ENCODE data around the gene MYH11. TPM values are rescaled to one million over a fixed set of nuclear protein-coding genes. Genes with fewer than 3 reads are reported as not detected.
A peak's percentile ranks its signal among the peaks of the same experiment; 100 is the strongest.

The MYH11 gene
- total and polyA plus RNA-seq, 2 donors (not counting 1 experiment from before 2014, with no cell fraction given) = 1.3 to 14.5 TPM

DNA sequence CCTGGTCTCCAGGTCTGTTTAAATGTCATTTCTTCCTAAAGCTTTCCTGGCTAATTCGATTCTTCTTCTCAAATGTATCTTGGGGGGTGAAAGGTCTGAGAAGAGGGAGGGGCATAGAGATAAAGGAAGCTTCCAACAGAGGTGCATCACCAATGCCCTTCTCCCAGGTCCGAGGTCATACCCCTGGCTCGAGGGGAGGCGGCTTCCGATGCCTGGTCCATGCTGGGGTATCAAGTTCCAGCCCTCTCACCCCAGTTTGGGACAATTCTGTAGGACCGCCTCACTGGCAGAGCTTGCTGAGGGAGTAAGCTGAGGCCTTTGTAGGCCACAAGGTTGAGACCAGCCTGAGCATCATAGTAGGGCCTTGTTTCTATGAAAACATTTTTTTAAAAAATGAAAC, 41.8 kb upstream of the MYH11 start:
- TF ChIP-seq, protein P1, sequence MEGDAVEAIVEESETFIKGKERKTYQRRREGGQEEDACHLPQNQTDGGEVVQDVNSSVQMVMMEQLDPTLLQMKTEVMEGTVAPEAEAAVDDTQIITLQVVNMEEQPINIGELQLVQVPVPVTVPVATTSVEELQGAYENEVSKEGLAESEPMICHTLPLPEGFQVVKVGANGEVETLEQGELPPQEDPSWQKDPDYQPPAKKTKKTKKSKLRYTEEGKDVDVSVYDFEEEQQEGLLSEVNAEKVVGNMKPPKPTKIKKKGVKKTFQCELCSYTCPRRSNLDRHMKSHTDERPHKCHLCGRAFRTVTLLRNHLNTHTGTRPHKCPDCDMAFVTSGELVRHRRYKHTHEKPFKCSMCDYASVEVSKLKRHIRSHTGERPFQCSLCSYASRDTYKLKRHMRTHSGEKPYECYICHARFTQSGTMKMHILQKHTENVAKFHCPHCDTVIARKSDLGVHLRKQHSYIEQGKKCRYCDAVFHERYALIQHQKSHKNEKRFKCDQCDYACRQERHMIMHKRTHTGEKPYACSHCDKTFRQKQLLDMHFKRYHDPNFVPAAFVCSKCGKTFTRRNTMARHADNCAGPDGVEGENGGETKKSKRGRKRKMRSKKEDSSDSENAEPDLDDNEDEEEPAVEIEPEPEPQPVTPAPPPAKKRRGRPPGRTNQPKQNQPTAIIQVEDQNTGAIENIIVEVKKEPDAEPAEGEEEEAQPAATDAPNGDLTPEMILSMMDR (conservative IDR thresholded peaks at IDR 0.05 in 1 of 2, IDR thresholded peaks at IDR 0.05 in 1 of 2; ENCODE audit: low read depth in 1 of 2, low read length in 2 of 2) = no peak
- TF ChIP-seq EZH2 (IDR thresholded peaks at IDR 0.05; ENCODE audit: low read length, missing control alignments) = no peak
- no peaks in the 10 kb centered on the region for H3K79me2 ChIP-seq (ENCODE audit: control insufficient read depth, insufficient read depth, low read length)

DNA sequence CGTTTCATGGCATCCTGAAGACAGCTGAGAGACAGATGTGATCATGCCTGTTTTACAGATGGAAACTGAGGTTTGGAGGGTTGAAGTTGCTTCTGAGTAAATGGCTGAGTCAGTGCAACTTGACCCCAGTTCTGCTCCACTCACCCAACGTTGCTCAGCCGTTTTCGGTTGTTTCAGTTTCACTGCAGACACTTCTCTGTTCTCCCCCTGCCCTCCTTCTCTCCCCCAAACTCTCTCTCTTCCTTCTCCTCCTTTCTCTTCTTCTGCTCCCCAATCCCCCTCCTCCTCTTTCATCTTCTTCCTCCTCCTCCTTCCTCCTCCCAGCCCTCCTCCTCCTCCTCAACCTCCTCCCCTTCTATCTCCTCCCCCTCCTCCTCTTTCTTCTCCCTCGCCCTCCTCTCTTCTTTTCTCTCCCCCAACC, 41.0 kb upstream of the MYH11 start:
- Histone ChIP-seq H3K27ac (ENCODE audit: insufficient read depth, low read length) (peak overlapping the region; percentile 51), H3K79me2 (ENCODE audit: control insufficient read depth, insufficient read depth, low read length) (no peaks in the 10 kb centered on the region), H3K9ac (ENCODE audit: insufficient read depth, low read length) (peak overlapping the region; percentile 21), H3K9me3 (ENCODE audit: control insufficient read depth, insufficient read depth, low read depth, low read length) (no peaks in the 10 kb centered on the region), H3K4me3 (replicated peaks in 1 of 4; ENCODE audit: control extremely low read depth in 1 of 4, insufficient read depth in 1 of 4, low read depth in 3 of 4, low read length in 4 of 4) (peak overlapping the region in 3 of 4 experiments; percentile 9 to 23 (median 17)), H2AFZ (ENCODE audit: low read length) (peak overlapping the region; percentile 57), H3K27me3 (ENCODE audit: control insufficient read depth, insufficient read depth, low read length) (no peaks in the 10 kb centered on the region), H3K4me1 (ENCODE audit: control insufficient read depth, extremely low read depth, insufficient read depth, low read length) (peaks cover 7% of the 10 kb centered on the region), H4K20me1 (ENCODE audit: control insufficient read depth, extremely low read depth, insufficient read depth, low read length) (no peaks in the 10 kb centered on the region), H3K4me2 (ENCODE audit: extremely low read depth, insufficient read depth, low read length) (peak overlapping the region; percentile 54), H3K36me3 (ENCODE audit: control insufficient read depth, insufficient read depth, low read length) (no peaks in the 10 kb centered on the region)
- DNase-seq (ENCODE audit: low read depth in 2 of 2) = peak; percentile 61 to 73
- no peak for TF ChIP-seq EZH2 (IDR thresholded peaks at IDR 0.05; ENCODE audit: low read length, missing control alignments)
- TF ChIP-seq, protein P1 (conservative IDR thresholded peaks at IDR 0.05 in 1 of 2, IDR thresholded peaks at IDR 0.05 in 1 of 2; ENCODE audit: low read depth in 1 of 2, low read length in 2 of 2) = no peak

More for the DNA sequence above, 41.8 kb upstream of the MYH11 start:
- peaks cover 7% of the 10 kb centered on the region for H3K4me1 ChIP-seq (ENCODE audit: control insufficient read depth, extremely low read depth, insufficient read depth, low read length)
- no peak overlapping the region for H3K9ac ChIP-seq (ENCODE audit: insufficient read depth, low read length)
- no peaks in the 10 kb centered on the region for H3K9me3 ChIP-seq (ENCODE audit: control insufficient read depth, insufficient read depth, low read depth, low read length)
- DNase-seq (ENCODE audit: low read depth in 2 of 2) = no peak
- no peak overlapping the region for H3K27ac ChIP-seq (ENCODE audit: insufficient read depth, low read length)
- H3K27me3 ChIP-seq (ENCODE audit: control insufficient read depth, insufficient read depth, low read length) = no peaks in the 10 kb centered on the region
- no peaks in the 10 kb centered on the region for H4K20me1 ChIP-seq (ENCODE audit: control insufficient read depth, extremely low read depth, insufficient read depth, low read length)
- H3K4me2 ChIP-seq (ENCODE audit: extremely low read depth, insufficient read depth, low read length) = no peak overlapping the region
- no peak overlapping the region for H2AFZ ChIP-seq (ENCODE audit: low read length)
- H3K36me3 ChIP-seq (ENCODE audit: control insufficient read depth, insufficient read depth, low read length) = no peaks in the 10 kb centered on the region
- no peak overlapping the region for H3K4me3 ChIP-seq (replicated peaks in 1 of 4; ENCODE audit: control extremely low read depth in 1 of 4, insufficient read depth in 1 of 4, low read depth in 3 of 4, low read length in 4 of 4)

DNA sequence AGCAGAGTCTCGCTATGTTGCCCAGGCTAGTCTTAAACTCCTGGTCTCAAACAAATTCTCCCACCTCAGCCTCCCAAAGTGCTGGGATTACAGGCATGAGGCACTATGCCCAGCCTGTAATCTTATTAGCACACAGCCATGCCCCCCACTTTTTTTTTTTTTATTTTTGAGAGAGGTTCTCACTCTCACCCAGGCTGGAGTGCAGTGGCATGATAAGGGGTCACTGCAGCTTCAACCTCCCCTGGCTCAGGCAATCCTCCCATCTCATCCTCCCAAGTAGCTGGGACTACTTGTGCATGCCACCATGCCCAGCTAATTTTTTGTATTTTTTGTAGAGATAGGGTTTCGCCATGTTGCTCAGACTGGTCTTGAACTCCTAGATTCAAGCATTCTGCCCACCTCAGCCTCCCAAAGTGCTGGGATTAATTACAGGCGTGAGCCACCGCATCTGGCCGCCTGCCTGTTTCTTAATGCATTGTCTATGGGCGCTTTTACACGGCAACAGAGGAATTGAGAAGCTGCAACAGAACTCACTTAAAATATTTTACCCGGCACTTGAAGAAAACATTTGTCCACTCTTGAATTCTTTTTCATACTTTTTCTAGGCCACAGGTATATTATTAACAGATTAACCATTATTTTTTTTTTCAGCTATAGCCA, 40.4 kb upstream of the MYH11 start:
- no peaks in the 10 kb centered on the region for H3K79me2 ChIP-seq (ENCODE audit: control insufficient read depth, insufficient read depth, low read length)
- peak overlapping the region; percentile 54 for H3K4me2 ChIP-seq (ENCODE audit: extremely low read depth, insufficient read depth, low read length)
- H3K36me3 ChIP-seq (ENCODE audit: control insufficient read depth, insufficient read depth, low read length) = no peaks in the 10 kb centered on the region
- H4K20me1 ChIP-seq (ENCODE audit: control insufficient read depth, extremely low read depth, insufficient read depth, low read length) = no peaks in the 10 kb centered on the region
- no peak overlapping the region for H3K9ac ChIP-seq (ENCODE audit: insufficient read depth, low read length)
- TF ChIP-seq EZH2 (IDR thresholded peaks at IDR 0.05; ENCODE audit: low read length, missing control alignments) = no peak
- TF ChIP-seq, protein P1 (conservative IDR thresholded peaks at IDR 0.05 in 1 of 2, IDR thresholded peaks at IDR 0.05 in 1 of 2; ENCODE audit: low read depth in 1 of 2, low read length in 2 of 2) = no peak
- no peaks in the 10 kb centered on the region for H3K9me3 ChIP-seq (ENCODE audit: control insufficient read depth, insufficient read depth, low read depth, low read length)
- H3K4me1 ChIP-seq (ENCODE audit: control insufficient read depth, extremely low read depth, insufficient read depth, low read length) = peaks cover 7% of the 10 kb centered on the region
- H2AFZ ChIP-seq (ENCODE audit: low read length) = no peak overlapping the region
- H3K27me3 ChIP-seq (ENCODE audit: control insufficient read depth, insufficient read depth, low read length) = no peaks in the 10 kb centered on the region
- peak overlapping the region in 1 of 4 experiments; percentile 23 for H3K4me3 ChIP-seq (replicated peaks in 1 of 4; ENCODE audit: control extremely low read depth in 1 of 4, insufficient read depth in 1 of 4, low read depth in 3 of 4, low read length in 4 of 4)
- no peak for DNase-seq (ENCODE audit: low read depth in 2 of 2)
- no peak overlapping the region for H3K27ac ChIP-seq (ENCODE audit: insufficient read depth, low read length)

All from fibroblast of lung (primary cell).